Measurements from ENCODE around the gene SMYD3.
"Not testable (repeated sequence)": the region's sequence is repeated elsewhere in the genome, so short reads cannot be mapped to it uniquely, and the experiment has no call there.

Gene SMYD3

DNA sequence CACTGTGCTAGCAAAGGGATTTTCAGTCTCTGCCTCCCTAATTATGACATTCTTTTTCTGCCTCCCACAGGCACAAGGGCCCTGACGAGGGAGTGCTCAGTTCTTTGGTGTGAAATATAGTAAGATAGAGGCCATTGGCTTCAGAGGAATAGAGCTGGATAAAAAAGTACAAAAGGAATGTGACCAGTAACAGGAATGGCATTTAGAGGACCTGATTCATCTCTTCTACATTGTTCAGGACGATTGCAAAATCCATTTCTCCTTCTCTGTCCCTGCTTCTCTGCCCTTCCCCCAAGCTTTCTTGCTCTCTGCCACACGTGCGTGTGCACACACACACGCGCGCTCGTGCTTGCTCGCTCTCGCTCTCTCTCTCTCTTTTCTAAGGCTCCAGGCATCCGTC lies 684.1 kb downstream of the SMYD3 start:
- no peak for DNase-seq (ENCODE audit: low read depth in 3 of 3, low spot score in 1 of 3)

GRCh38 chr1:245818363-245818762 lies 688.7 kb downstream of the SMYD3 start:
- not testable (repeated sequence) for DNase-seq (ENCODE audit: low read depth in 3 of 3, low spot score in 1 of 3)

DNA sequence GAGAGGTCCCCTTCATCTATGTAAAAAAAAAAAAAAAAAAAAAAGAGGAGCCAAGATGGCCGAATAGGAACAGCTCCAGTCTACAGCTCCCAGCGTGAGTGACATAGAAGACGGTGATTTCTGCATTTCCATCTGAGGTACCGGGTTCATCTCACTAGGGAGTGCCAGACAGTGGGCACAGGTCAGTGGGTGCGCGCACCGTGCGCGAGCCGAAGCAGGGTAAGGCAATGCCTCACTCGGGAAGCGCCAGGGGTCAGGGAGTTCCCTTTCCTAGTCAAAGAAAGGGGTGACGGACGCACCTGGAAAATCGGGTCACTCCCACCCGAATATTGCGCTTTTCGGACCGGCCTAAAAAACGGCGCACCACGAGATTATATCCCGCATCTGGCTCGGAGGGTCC lies 690.6 kb downstream of the SMYD3 start:
- DNase-seq (ENCODE audit: low read depth in 3 of 3, low spot score in 1 of 3): not testable (repeated sequence)

DNA sequence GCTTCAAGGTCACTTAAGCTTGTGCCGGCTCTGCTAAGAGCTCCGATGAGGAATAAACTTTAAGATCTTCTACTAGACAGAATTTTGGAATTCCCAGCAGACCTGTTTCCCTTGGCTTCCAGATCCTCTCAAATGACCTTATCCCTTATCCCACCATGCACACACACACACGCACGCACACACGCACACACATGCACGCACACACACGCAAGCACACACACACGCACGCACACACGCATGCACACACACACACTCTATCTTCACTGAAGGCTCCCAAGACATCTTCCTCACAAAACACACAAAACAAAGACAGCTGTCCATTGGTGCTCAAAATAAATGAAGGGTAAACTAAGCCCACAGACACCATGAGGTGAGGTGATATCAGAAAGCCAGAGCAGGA lies 692.4 kb downstream of the SMYD3 start:
- no peak for DNase-seq (ENCODE audit: low read depth in 3 of 3, low spot score in 1 of 3)

DNA sequence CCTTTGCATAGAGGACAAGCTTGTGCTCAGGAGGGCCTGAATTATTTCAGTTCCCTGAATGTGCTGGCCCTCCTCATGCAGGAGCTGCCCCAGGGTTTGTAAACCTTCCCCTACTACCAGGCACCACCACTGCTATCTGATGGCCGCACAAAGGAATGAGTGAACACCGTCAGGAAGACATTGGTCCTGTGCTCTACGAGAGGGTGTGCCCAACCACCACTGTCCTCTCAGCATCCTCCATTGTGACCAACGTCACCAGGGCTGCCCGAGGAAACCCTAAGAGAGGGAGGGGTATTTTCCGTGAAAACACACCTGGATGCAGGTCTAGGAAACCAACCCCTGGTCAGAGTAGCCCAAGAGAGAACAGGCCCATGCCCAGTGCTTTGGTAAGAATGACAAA lies 694.8 kb downstream of the SMYD3 start:
- DNase-seq (ENCODE audit: low read depth in 3 of 3, low spot score in 1 of 3): no peak

DNA sequence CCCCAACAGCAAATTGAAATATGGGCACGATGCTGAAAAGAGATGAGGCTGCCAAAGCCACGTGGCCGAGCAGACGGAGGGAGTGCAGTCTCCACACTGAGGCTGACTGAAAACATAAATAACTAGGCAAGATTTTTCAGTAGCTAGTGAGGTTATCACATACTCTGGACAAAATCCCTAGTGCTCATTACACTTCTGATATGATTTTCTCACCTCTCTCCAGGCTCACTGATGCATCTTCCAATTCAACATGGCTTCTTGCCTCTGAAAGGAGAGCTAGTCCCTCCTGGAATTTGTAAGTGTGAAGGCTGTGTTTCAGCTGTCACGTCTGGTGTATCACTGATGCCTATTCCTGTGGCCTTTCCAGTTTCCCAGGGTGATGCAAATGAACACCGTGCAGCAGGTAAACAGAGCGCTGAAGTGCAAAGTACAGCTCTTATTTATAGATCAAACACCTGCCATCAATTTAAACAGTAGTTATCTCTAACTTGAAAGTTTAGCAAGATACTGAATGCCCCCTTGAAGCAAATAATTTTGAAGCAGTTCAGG lies 696.2 kb downstream of the SMYD3 start:
- no peak for DNase-seq (ENCODE audit: low read depth in 3 of 3, low spot score in 1 of 3)

DNA sequence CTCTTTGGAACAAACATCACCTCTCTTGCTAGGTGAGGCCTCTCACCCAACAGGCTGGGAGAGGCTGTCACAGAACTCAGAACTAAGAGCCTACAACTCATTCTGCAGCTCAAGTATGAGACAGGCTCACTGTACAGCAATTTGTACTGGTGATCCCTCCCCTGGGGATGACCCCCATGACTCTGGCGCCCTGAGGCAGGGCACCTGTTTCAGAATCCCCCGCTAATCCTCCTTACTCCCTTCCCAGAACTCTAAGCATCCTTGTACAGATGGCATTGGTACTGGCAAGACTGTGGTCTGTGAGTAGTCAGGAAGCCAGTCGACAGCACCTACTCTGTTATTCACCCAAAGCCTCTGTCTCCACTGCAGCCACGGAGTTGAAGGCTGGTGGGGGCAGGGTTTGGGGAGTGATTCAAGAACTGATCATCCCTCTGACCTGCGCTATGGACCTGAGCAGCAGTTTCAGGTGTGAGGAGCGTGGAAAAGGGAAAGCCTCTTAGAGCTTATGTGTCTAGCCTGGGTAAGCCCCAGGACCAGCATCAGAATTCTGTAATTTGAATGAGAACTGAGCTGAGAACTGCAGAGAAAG lies 696.8 kb downstream of the SMYD3 start:
- DNase-seq (ENCODE audit: low read depth in 3 of 3, low spot score in 1 of 3): no peak

- no peak for DNase-seq (ENCODE audit: low read depth in 3 of 3, low spot score in 1 of 3)
These were observed 697.7 kb downstream of the SMYD3 start for GRCh38 chr1:245809361-245809760.

DNA sequence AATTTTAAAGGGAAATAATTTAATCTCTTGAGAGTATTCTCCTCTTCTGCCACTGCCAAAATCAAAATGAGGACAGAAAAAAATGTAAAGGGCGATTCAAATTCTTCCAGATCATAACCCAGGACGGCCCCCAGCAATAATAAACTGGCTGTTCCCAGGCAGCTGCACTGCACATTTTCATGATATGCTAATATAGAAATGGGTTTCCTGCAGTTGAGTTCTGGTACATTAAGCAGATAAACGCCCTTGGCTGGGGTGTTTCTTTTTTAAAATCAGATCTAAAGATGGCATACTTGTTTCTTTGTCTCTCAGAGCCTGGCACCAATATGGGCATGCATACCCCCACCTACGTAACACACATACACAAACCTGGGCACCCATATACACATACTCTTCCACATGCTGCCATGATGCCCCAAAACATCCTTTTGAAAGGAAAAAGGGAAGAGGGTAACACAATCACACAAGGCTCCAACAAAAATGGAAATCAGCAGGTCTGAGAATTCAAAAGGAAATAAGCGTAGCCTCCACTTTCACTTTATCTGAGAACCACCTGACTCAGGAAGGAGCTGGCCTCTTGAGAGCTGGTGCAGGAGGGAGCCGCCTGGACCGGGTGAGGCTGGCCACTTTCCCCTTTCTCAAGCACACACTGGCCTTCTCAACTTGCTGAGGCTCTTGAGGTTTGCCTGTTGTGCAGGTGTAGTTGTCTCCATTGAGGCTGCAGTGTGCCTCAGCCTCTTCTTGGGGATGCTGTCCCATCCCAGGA lies 698.9 kb downstream of the SMYD3 start:
- DNase-seq (ENCODE audit: low read depth in 3 of 3, low spot score in 1 of 3): no peak

DNA sequence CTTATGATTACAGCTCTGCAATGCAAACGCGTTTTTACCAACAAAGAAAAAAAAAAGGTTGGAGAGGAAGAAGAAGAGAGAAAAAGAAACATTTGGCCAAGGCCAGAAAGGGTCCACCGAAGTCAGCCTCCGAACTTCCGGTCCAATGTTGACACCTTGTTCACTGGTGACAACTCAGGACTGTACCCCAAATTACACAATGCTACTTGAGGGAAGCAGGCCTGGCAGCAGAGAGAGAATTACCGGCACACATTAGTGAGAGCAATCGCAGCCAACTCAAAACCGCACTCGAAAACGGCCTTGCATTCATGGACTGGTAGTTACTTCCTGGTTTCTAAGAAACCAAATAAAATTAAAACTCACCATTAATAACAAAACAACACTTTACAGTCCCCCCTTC lies 699.8 kb downstream of the SMYD3 start:
- DNase-seq (ENCODE audit: low read depth in 3 of 3, low spot score in 1 of 3): no peak

DNA sequence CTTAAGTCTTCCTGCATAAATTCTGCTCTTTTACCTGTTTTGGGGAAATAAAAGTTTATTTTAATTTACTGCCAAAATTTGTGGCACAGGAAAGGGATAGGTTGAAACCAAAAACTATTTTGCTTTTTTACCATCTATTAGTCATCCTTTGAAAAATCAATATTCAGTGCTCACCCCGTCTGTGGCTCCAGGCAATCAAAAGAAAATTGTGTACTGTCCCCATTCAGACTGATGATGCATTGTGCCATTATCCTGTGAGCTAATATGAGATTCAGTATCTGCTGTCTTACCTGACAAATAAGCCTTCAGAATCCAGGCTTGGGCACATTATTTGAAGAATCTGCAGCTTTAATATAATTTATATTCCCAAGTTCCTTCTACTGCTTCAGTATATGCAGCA lies 701.5 kb downstream of the SMYD3 start:
- no peak for DNase-seq (ENCODE audit: low read depth in 3 of 3, low spot score in 1 of 3)

DNA sequence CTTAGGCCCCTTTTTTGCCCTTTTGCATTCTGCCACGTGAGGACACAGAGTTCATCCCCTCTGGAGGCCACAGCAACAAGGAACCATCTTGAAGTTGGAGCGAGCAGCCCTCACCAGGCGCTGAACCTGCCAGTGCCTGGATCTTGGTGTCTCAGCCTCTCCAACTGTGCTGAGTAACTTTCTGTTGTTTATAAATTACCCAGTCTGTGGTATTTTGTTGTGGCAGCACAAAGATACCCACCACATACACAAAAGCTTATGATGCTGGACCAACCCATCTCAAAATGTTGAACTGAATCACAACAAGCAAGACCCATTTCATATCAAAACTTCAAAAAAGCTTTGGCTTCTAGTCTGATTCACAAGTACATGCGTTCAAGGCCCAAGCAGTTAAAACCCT lies 702.4 kb downstream of the SMYD3 start:
- no peak for DNase-seq (ENCODE audit: low read depth in 3 of 3, low spot score in 1 of 3)

- no peak for DNase-seq (ENCODE audit: low read depth in 3 of 3, low spot score in 1 of 3)
These were observed 703.4 kb downstream of the SMYD3 start for GRCh38 chr1:245803666-245804037.

GRCh38 chr1:245802941-245803665 lies 704.0 kb downstream of the SMYD3 start:
- DNase-seq (ENCODE audit: low read depth in 3 of 3, low spot score in 1 of 3): no peak

DNA sequence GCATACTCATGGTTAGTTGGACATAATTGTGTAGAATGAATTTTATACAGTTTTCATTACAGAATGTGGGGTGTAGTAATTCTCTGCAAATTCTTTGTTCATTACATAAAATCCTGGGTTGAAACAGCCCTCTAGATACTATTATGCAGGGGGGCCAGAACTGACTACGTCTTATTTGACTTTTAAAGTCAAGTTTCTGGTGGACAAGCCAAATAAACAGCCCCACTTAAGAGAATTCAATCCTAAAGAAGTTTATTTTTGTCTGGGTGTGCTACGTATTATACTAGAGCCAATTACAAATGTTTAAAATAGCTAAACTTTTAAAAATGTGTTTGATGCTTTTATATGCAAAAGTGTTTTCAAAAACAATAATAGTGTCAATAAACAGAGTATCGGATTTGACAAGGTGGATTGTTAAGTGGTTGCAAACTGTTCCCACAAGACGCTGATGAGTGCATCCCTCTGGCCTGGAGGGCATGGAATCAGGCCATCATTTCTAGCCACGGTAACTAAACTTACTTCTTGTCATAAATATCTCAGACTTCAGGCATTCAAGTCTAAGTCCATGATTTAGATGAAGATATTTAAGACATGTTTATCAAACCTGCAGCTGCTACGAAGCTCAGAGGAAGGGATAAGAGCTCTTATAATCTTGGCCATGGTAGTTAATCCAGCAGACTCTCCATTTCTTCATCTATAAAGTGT lies 706.0 kb downstream of the SMYD3 start:
- DNase-seq (ENCODE audit: low read depth in 3 of 3, low spot score in 1 of 3): no peak

- DNase-seq (ENCODE audit: low read depth in 3 of 3, low spot score in 1 of 3): no peak
These were observed 708.7 kb downstream of the SMYD3 start for GRCh38 chr1:245798349-245798711.

- no peak for DNase-seq (ENCODE audit: low read depth in 3 of 3, low spot score in 1 of 3)
These were observed 709.3 kb downstream of the SMYD3 start for GRCh38 chr1:245797592-245798348.

- DNase-seq (ENCODE audit: low read depth in 3 of 3, low spot score in 1 of 3): no peak
These were observed 715.4 kb downstream of the SMYD3 start for GRCh38 chr1:245791410-245792312.

- no peak for DNase-seq (ENCODE audit: low read depth in 3 of 3, low spot score in 1 of 3)
These were observed 716.6 kb downstream of the SMYD3 start for GRCh38 chr1:245790441-245790840.

DNA sequence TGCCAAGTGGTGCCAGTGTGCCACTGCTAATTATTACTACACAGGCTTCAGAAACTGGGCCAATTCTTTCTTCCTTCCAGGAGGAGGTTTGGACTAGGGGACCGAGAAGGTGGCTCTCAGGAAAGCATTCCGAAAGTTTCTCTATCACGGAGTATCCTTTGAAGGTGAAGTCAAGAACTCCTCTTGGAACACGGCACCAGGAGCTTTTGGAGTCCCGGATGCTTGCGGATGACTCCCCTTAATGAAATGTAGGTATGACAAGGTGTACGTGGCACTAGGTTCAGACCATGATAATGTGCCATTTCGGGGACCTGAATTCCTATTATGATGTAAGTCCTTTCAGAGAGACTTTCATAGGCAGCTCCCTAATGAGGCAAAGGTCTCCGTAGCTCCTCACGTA lies 718.2 kb downstream of the SMYD3 start:
- no peak for DNase-seq (ENCODE audit: low read depth in 3 of 3, low spot score in 1 of 3)

Data from stimulated activated CD4-positive, alpha-beta T cell treated with anti-CD3 and anti-CD28 coated beads, TNF-alpha, amount 100 ng/mL, for 1 hour (primary cell).